PC-9 (cell line): ENCODE measurements around the gene LMNTD2. TPM values are rescaled to one million over a fixed set of nuclear protein-coding genes. Genes with fewer than 3 reads are reported as not detected.

Source experiments
- BruUV-seq: library from RNA; stranded (reverse); fragments of 400-500 nt; replicated peaks from 2 replicates; lab custom pipeline; 2021; lab: Mats Ljungman, UMichigan
- CTCF ChIA-PET: fragments of 300-600 bp; sonication (Branson Sonifier 250); formaldehyde crosslinking; loops from one replicate; lab custom pipeline; 2022; ENCODE audit warnings: antibody characterized with exemption; lab: Charles Lee
- POLR2A ChIA-PET: fragments of 300-600 bp; sonication (Branson Sonifier 250); formaldehyde crosslinking; loops from one replicate; lab custom pipeline; 2022; ENCODE audit warnings: antibody characterized with exemption; ENCODE audit not compliant: unreplicated experiment; lab: Charles Lee
- DNase-seq, 2 experiments: peaks; one replicate each; pipeline versions ENCODE4 v3.0.0 to v3.0.0-alpha.2; 2015 to 2022; ENCODE audit warnings: mixed read lengths in 1 of 2
- H2AFZ ChIP-seq: fragments of 200-600 bp; sonication (generic); 2 replicates; pipeline ENCODE4 v1.8.1; 2017; ENCODE audit warnings: antibody characterized with exemption
- H3F3A ChIP-seq: fragments of 200-600 bp; sonication (generic); 2 replicates; pipeline ENCODE4 v1.8.1; 2017; ENCODE audit warnings: antibody characterized with exemption, mild to moderate bottlenecking, low read depth; ENCODE audit not compliant: insufficient read depth
- H3K27ac ChIP-seq: fragments of 200-600 bp; sonication (generic); 2 replicates; pipeline ENCODE4 v1.6.1; 2016; ENCODE audit warnings: mixed run types
- H3K27me3 ChIP-seq: fragments of 200-600 bp; sonication (generic); 2 replicates; pipeline ENCODE4 v1.6.1; 2016; ENCODE audit warnings: low read depth, mixed run types; ENCODE audit not compliant: insufficient read depth
- H3K36me3 ChIP-seq: fragments of 200-600 bp; sonication (generic); 2 replicates; pipeline ENCODE4 v1.6.1; 2016; ENCODE audit warnings: low read depth, mixed run types
- H3K4me1 ChIP-seq: fragments of 200-600 bp; sonication (generic); replicated peaks from 2 replicates; pipeline ENCODE4 v1.6.1; 2016; ENCODE audit warnings: mixed run types; ENCODE audit not compliant: insufficient read depth
- H3K4me2 ChIP-seq: fragments of 200-600 bp; sonication (generic); 2 replicates; pipeline ENCODE4 v1.6.1; 2017; ENCODE audit warnings: mixed run types
- H3K4me3 ChIP-seq: fragments of 200-600 bp; sonication (generic); 2 replicates; pipeline ENCODE4 v1.6.1; 2016; ENCODE audit warnings: mixed run types
- H3K79me2 ChIP-seq: fragments of 200-600 bp; sonication (generic); 2 replicates; pipeline ENCODE4 v1.6.1; 2017; ENCODE audit warnings: low read depth, mixed run types
- H3K9me2 ChIP-seq: fragments of 200-600 bp; sonication (generic); 2 replicates; pipeline ENCODE4 v1.8.1; 2017; ENCODE audit warnings: mild to moderate bottlenecking; ENCODE audit not compliant: insufficient read depth
- H3K9me3 ChIP-seq: fragments of 200-600 bp; sonication (generic); 2 replicates; pipeline ENCODE4 v1.8.1; 2016; ENCODE audit warnings: low read depth; ENCODE audit not compliant: insufficient read depth
- H4K20me1 ChIP-seq: fragments of 200-600 bp; sonication (generic); 2 replicates; pipeline ENCODE4 v1.8.1; 2017; ENCODE audit not compliant: insufficient read depth
- CTCF ChIP-seq: fragments of 200-600 bp; sonication (generic); conservative IDR thresholded peaks from 2 replicates; pipeline ENCODE4 v1.6.1; 2017; ENCODE audit warnings: mixed run types, antibody characterized with exemption, mild to moderate bottlenecking, moderate library complexity
- EZH2 ChIP-seq: fragments of 200-600 bp; sonication (generic); IDR thresholded peaks from 2 replicates; pipeline ENCODE4 v1.8.0; 2017; ENCODE audit warnings: antibody characterized with exemption, low read depth
- intact Hi-C: fragments of 100-400 bp; cut with micrococcal nuclease; formaldehyde crosslinking; loops from one replicate; pipeline ENCODE4 v1.10.0; 2022; ENCODE audit not compliant: unreplicated experiment
- total RNA-seq: library from RNA; stranded (reverse); gene quantifications from 2 replicates; pipeline ENCODE4 v1.2.3, GENCODE V29; 2021

LMNTD2 gene
- total RNA-seq, 1 experiment from 2014 or later = 16.3 TPM

DNA sequence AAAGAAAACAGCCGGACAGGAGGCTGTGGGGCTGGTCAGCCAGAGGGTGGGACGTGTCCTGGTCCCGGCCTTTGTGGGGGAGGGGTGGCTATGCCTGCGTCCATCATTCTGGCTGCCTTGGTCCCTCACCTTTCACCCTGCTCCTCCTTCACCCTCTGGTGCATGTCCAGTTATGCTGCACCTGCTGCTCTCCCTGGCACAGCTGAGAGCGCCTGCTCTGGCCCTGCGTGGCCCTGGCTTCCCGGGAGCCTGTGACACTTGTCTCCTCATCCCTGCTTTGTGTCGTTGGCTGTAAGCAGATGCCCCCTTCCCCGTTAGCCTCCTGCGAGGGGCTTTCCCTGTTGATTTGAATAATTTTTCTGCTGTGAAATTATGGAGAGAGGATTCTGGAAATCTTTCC is 32.4 kb upstream of the LMNTD2 start:
- H3K27me3 ChIP-seq = no peaks in the 10 kb centered on the region
- ChIA-PET POLR2A (no interaction called here), CTCF (no interaction called here)
- H3K9me3 ChIP-seq = no peaks in the 10 kb centered on the region
- H3F3A ChIP-seq = no peaks in the 10 kb centered on the region; the same call in 1 of the 2 replicates
- H3K9me2 ChIP-seq = no peaks in the 10 kb centered on the region
- no peak overlapping the region for H3K4me2 ChIP-seq
- no TSS peak for BruUV-seq
- no peak for TF ChIP-seq EZH2
- no peak for TF ChIP-seq CTCF
- H3K36me3 ChIP-seq = no peaks in the 10 kb centered on the region
- H3K27ac ChIP-seq = no peak overlapping the region
- intact Hi-C loops = no loop called here
- peaks cover 10% of the 10 kb centered on the region for H4K20me1 ChIP-seq
- H3K4me1 ChIP-seq = no peaks in the 10 kb centered on the region
- DNase-seq = no peak
- no peak overlapping the region for H2AFZ ChIP-seq
- H3K4me3 ChIP-seq = no peak overlapping the region
- H3K79me2 ChIP-seq = no peaks in the 10 kb centered on the region

GRCh38 chr11:592501-592900 is 32.0 kb upstream of the LMNTD2 start:
- ChIA-PET POLR2A (no interaction called here), CTCF (no interaction called here)
- H4K20me1 ChIP-seq = peaks cover 10% of the 10 kb centered on the region
- no peak overlapping the region for H3K4me2 ChIP-seq
- no peaks in the 10 kb centered on the region for H3K9me2 ChIP-seq
- H2AFZ ChIP-seq = no peak overlapping the region
- DNase-seq = no peak
- no peak overlapping the region for H3K27ac ChIP-seq
- intact Hi-C loops = no loop called here
- BruUV-seq = no TSS peak
- H3K36me3 ChIP-seq = no peaks in the 10 kb centered on the region
- H3K27me3 ChIP-seq = no peaks in the 10 kb centered on the region
- H3K79me2 ChIP-seq = no peaks in the 10 kb centered on the region
- no peaks in the 10 kb centered on the region for H3K4me1 ChIP-seq
- H3F3A ChIP-seq = no peaks in the 10 kb centered on the region; the same call in 1 of the 2 replicates
- TF ChIP-seq CTCF = no peak
- no peak for TF ChIP-seq EZH2
- H3K9me3 ChIP-seq = no peaks in the 10 kb centered on the region
- no peak overlapping the region for H3K4me3 ChIP-seq

DNA sequence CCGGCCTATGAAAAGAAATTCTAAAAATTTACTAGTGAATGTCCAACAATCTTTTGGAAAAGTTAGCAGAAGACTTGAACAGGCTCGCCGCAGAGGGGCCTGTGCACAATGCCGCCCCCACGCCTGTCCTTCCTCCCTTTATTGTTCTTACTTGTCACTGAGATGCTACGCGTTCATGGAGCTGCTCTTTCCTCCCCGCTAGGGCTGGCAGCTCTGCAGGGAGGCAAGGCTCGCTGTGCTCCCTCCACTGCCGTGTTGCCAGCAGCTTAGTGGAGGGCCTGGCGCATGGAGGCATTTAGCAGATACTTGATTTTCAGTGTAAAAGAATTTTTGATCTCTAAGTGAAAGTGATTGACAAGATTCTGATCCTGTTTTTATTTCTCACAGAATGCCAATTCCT is 30.5 kb upstream of the LMNTD2 start:
- DNase-seq = no peak
- peaks cover 10% of the 10 kb centered on the region for H4K20me1 ChIP-seq
- no peaks in the 10 kb centered on the region for H3K4me1 ChIP-seq
- no peak overlapping the region for H3K4me2 ChIP-seq
- no peaks in the 10 kb centered on the region for H3K9me2 ChIP-seq
- no peak overlapping the region for H3K27ac ChIP-seq
- no peak for TF ChIP-seq CTCF
- TF ChIP-seq EZH2 = no peak
- CTCF ChIA-PET = no interaction called here
- H3F3A ChIP-seq = no peaks in the 10 kb centered on the region; the same call in 1 of the 2 replicates
- no peaks in the 10 kb centered on the region for H3K79me2 ChIP-seq
- no TSS peak for BruUV-seq
- no peaks in the 10 kb centered on the region for H3K27me3 ChIP-seq
- no peak overlapping the region for H2AFZ ChIP-seq
- H3K36me3 ChIP-seq = no peaks in the 10 kb centered on the region
- POLR2A ChIA-PET = no interaction called here
- intact Hi-C loops = no loop called here
- H3K4me3 ChIP-seq = no peak overlapping the region
- H3K9me3 ChIP-seq = no peaks in the 10 kb centered on the region
